B cell (primary cell): ENCODE results near the gene ASPHD1. TPM values are rescaled to one million over a fixed set of nuclear protein-coding genes. Genes with fewer than 3 reads are reported as not detected.

Experiments
- ATAC-seq: fragments of 200-7000 bp; cut with Tn5 transposase; one replicate; pipeline ENCODE4 v1.10.0; 2021; ENCODE audit warnings: low read depth, mild to moderate bottlenecking, moderate number of reproducible peaks, moderate library complexity
- CTCF ChIA-PET: fragments of 350-600 bp; sonication (Branson Sonifier 250); formaldehyde crosslinking; loops from one replicate; lab custom pipeline; 2021; ENCODE audit warnings: antibody characterized with exemption, inconsistent platforms; lab: Charles Lee
- POLR2A ChIA-PET: fragments of 350-600 bp; sonication (Branson Sonifier 250); formaldehyde crosslinking; loops from one replicate; lab custom pipeline; 2021; ENCODE audit warnings: antibody characterized with exemption; lab: Charles Lee
- DNase-seq: peaks from one replicate; pipeline ENCODE4 v3.0.0; 2013
- H2AFZ ChIP-seq: 2 replicates; pipeline ENCODE4 v1.6.1; 2012; ENCODE audit warnings: mild to moderate bottlenecking, low read depth, low read length; ENCODE audit not compliant: insufficient read depth, poor library complexity, severe bottlenecking
- H3K27ac ChIP-seq, 2 donors: 1 replicate in 1 of 2; 2 replicates in 1 of 2; pipeline ENCODE4 v1.5.1; 2012 to 2013; ENCODE audit warnings: low read length in 2 of 2, mild to moderate bottlenecking in 2 of 2, moderate library complexity in 1 of 2
- H3K27me3 ChIP-seq, 4 experiments: fragments of 200-600 bp in 1 of 4; sonication (generic) in 1 of 4; replicated peaks in 1 of 4; 1 replicate in 2 of 4; 2 replicates in 2 of 4; pipeline versions ENCODE4 v1.6.1 to v1.7.0; 2013 to 2016; ENCODE audit warnings: low read length in 3 of 4, mild to moderate bottlenecking in 2 of 4, mixed read lengths in 1 of 4, moderate library complexity in 1 of 4; ENCODE audit not compliant: insufficient read depth in 4 of 4, control insufficient read depth in 3 of 4; ENCODE audit errors: control extremely low read depth in 1 of 4
- H3K36me3 ChIP-seq, 2 experiments: replicated peaks in 1 of 2; 1 replicate in 1 of 2; 2 replicates in 1 of 2; pipeline versions ENCODE4 v1.6.1 to v1.7.1; 2013; ENCODE audit warnings: low read length in 1 of 2; ENCODE audit not compliant: insufficient read depth in 2 of 2, control insufficient read depth in 1 of 2; ENCODE audit errors: control extremely low read depth in 1 of 2, extremely low read depth in 1 of 2
- H3K4me1 ChIP-seq, 2 donors: fragments of 200-600 bp in 1 of 2; sonication (generic) in 1 of 2; 1 replicate in 1 of 2; 2 replicates in 1 of 2; pipeline versions ENCODE4 v1.5.1 to v1.6.1; 2013 to 2017; ENCODE audit warnings: low read length in 2 of 2; ENCODE audit not compliant: control insufficient read depth in 2 of 2, insufficient read depth in 2 of 2
- H3K4me2 ChIP-seq: replicated peaks from 2 replicates; pipeline ENCODE3; 2012; ENCODE audit warnings: mild to moderate bottlenecking, low read depth, low read length; ENCODE audit not compliant: poor library complexity, severe bottlenecking
- H3K4me3 ChIP-seq, 5 experiments: fragments of 200-600 bp in 1 of 5; sonication (generic) in 1 of 5; 1 replicate in 3 of 5; 2 replicates in 2 of 5; pipeline versions ENCODE4 v1.5.1 to v1.7.0; 2011 to 2016; ENCODE audit warnings: low read length in 4 of 5, mild to moderate bottlenecking in 4 of 5, low read depth in 2 of 5, control low read depth in 1 of 5, moderate library complexity in 1 of 5; ENCODE audit not compliant: insufficient read depth in 1 of 5; ENCODE audit errors: control extremely low read depth in 1 of 5, extremely low read depth in 1 of 5
- H3K79me2 ChIP-seq: fragments of 200-600 bp; sonication (generic); one replicate; pipeline ENCODE4 v1.6.0; 2016; ENCODE audit warnings: low read length; ENCODE audit not compliant: control insufficient read depth, insufficient read depth
- H3K9ac ChIP-seq: fragments of 200-600 bp; sonication (generic); 2 replicates; pipeline ENCODE4 v1.6.1; 2017; ENCODE audit warnings: mild to moderate bottlenecking, low read length, moderate library complexity
- H3K9me3 ChIP-seq, 3 donors: one replicate each; pipeline versions ENCODE4 v1.6.1 to v1.7.1; 2013; ENCODE audit warnings: low read length in 2 of 3; ENCODE audit not compliant: control insufficient read depth in 2 of 3, insufficient read depth in 1 of 3; ENCODE audit errors: control extremely low read depth in 1 of 3
- H4K20me1 ChIP-seq: 2 replicates; pipeline ENCODE4 v1.6.0; 2012; ENCODE audit warnings: mild to moderate bottlenecking, low read length; ENCODE audit not compliant: insufficient read depth, control insufficient read depth, poor library complexity, severe bottlenecking
- H3K27ac Mint-ChIP-seq: one replicate; pipeline ENCODE4 v1.8.0; 2021; ENCODE audit warnings: mixed read lengths
- H3K27me3 Mint-ChIP-seq: one replicate; pipeline ENCODE4 v1.8.0; 2021; ENCODE audit warnings: mixed read lengths
- H3K4me1 Mint-ChIP-seq: one replicate; pipeline ENCODE4 v1.8.0; 2021; ENCODE audit warnings: mixed read lengths
- H3K4me3 Mint-ChIP-seq: one replicate; pipeline ENCODE4 v1.8.0; 2021; ENCODE audit warnings: mixed read lengths
- H3K9me3 Mint-ChIP-seq: one replicate; pipeline ENCODE4 v1.8.0; 2022; ENCODE audit warnings: mixed read lengths; ENCODE audit not compliant: insufficient read depth
- CTCF ChIP-seq: fragments of 200-600 bp; IDR thresholded peaks from one replicate; pipeline ENCODE4 v1.8.0; 2022; ENCODE audit warnings: antibody characterized with exemption, mild to moderate bottlenecking
- EZH2 ChIP-seq: IDR thresholded peaks from 2 replicates; pipeline ENCODE4 v1.6.1; 2012; ENCODE audit warnings: borderline replicate concordance, low read depth, mild to moderate bottlenecking, moderate library complexity, low read length; ENCODE audit not compliant: insufficient read depth, poor library complexity, severe bottlenecking
- WGBS: methylation state at CpG from one replicate; pipeline ENCODE4 v1.1.5; 2013; ENCODE audit warnings: missing lambda C conversion rate; ENCODE audit not compliant: insufficient coverage; 5-methylcytosine and 5-hydroxymethylcytosine counted together
- intact Hi-C: fragments of 100-400 bp; cut with micrococcal nuclease; formaldehyde crosslinking; loops from one replicate; pipeline ENCODE4 v1.10.0; 2022
- polyA plus RNA-seq: library from polyadenylated mRNA; depleted of rRNA; stranded (reverse); fragments of >200 nt; gene quantifications from 2 replicates; pipeline ENCODE4 v1.2.3, GENCODE V29; 2012
- total RNA-seq, 2 donors: library from RNA; stranded (reverse); fragments of 120-200 nt in 1 of 2; gene quantifications; 1 replicate in 1 of 2; 2 replicates in 1 of 2; pipeline versions ENCODE4 v1.2.3 to v1.2.4, GENCODE V29; 2013 to 2022

ASPHD1 gene
- total and polyA plus RNA-seq, 2 donors (not counting 1 experiment from before 2014, with no cell fraction given), result not detected

- Histone ChIP-seq H3K4me1 (no peaks in the 10 kb centered on the region), H4K20me1 (no peaks in the 10 kb centered on the region), H3K4me2 (no peak overlapping the region), H2AFZ (no peak overlapping the region), H3K9me3 (peaks cover 0 to 9% (median 0%) of the 10 kb centered on the region in 3 donors), H3K27me3 (no peaks in the 10 kb centered on the region), H3K36me3 (no peaks in the 10 kb centered on the region), H3K27ac (no peak overlapping the region), H3K9ac (no peak overlapping the region), H3K79me2 (no peaks in the 10 kb centered on the region), H3K4me3 (no peak overlapping the region)
- ChIA-PET POLR2A (no interaction called here), CTCF (interaction anchor here (0.7 kb wide), 2 partner anchors 92 to 231 kb away, joined by 5 to 8 read pairs; no protein-coding TSS in a partner anchor)
- DNase-seq (no peak), ATAC-seq (no peak)
- no peak overlapping the region for H3K27ac Mint-ChIP-seq
- WGBS, result 100% methylated on average over 2 of the region's 2 CpGs
- TF ChIP-seq EZH2 (no peak), CTCF (no peak)
- no peak overlapping the region for H3K4me3 Mint-ChIP-seq
- peaks cover 5% of the 10 kb centered on the region for H3K9me3 Mint-ChIP-seq
- H3K4me1 Mint-ChIP-seq, result no peaks in the 10 kb centered on the region
- H3K27me3 Mint-ChIP-seq, result peaks cover 10% of the 10 kb centered on the region
- intact Hi-C loops, result no loop called here
Observed at GRCh38 chr16:29947897-29948296, 47.6 kb downstream of the ASPHD1 start.

- TF ChIP-seq CTCF (no peak), EZH2 (no peak)
Observed at GRCh38 chr16:29950806-29951461, 50.6 kb downstream of the ASPHD1 start.

More at GRCh38 chr16:29950806-29951461, 50.6 kb downstream of the ASPHD1 start:
- Histone ChIP-seq H3K4me2 (no peak overlapping the region), H3K9me3 (peaks cover 0 to 9% (median 0%) of the 10 kb centered on the region in 3 donors), H2AFZ (no peak overlapping the region), H4K20me1 (no peaks in the 10 kb centered on the region), H3K9ac (no peak overlapping the region), H3K27ac (no peak overlapping the region), H3K36me3 (no peaks in the 10 kb centered on the region), H3K4me3 (no peak overlapping the region), H3K79me2 (no peaks in the 10 kb centered on the region), H3K27me3 (no peaks in the 10 kb centered on the region), H3K4me1 (no peaks in the 10 kb centered on the region)
- ChIA-PET POLR2A (no interaction called here), CTCF (no interaction called here)
- Mint-ChIP-seq H3K4me3 (no peak overlapping the region), H3K27ac (no peak overlapping the region), H3K27me3 (peaks cover 10% of the 10 kb centered on the region), H3K4me1 (no peaks in the 10 kb centered on the region), H3K9me3 (peaks cover 5% of the 10 kb centered on the region)
- intact Hi-C loops, result no loop called here
- ATAC-seq, result no peak
- DNase-seq, result no peak
- WGBS, result 91% methylated on average over 4 of the region's 4 CpGs
